IMR-90 (cell line): Measurements from ENCODE around the gene WDR70. TPM values are rescaled to one million over a fixed set of nuclear protein-coding genes. Genes with fewer than 3 reads are reported as not detected.
A peak's percentile ranks its signal among the peaks of the same experiment; 100 is the strongest.

ENCODE experiments used
- ATAC-seq: fragments of 200-7000 bp; cut with Tn5 transposase; 2 replicates; pipeline ENCODE4 v1.9.1; 2020; ENCODE audit warnings: low read depth, mild to moderate bottlenecking, moderate library complexity
- BruUV-seq: library from RNA; stranded (reverse); fragments of 400-500 nt; replicated peaks from 2 replicates; lab custom pipeline; 2021; lab: Mats Ljungman, UMichigan
- CTCF ChIA-PET: fragments of 300-600 bp; formaldehyde crosslinking; extraction: SDS; loops from one replicate; lab custom pipeline; 2021; ENCODE audit warnings: antibody characterized with exemption; lab: Yijun Ruan, JAX
- POLR2A ChIA-PET: fragments of 300-600 bp; sonication (Branson Sonifier 250); formaldehyde crosslinking; loops from one replicate; lab custom pipeline; 2022; ENCODE audit warnings: antibody characterized with exemption; ENCODE audit not compliant: unreplicated experiment; lab: Charles Lee
- DNase-seq: peaks from one replicate; pipeline ENCODE4 v3.0.0; 2013
- H2AFZ ChIP-seq: replicated peaks from 2 replicates; pipeline ENCODE3; 2013; ENCODE audit warnings: low read length, mild to moderate bottlenecking; ENCODE audit not compliant: poor library complexity
- H2AK5ac ChIP-seq: 2 replicates; pipeline ENCODE4 v1.6.1; 2013; ENCODE audit warnings: low read depth, low read length, inconsistent platforms
- H2AK9ac ChIP-seq: replicated peaks from 2 replicates; pipeline ENCODE3; 2013; ENCODE audit warnings: mild to moderate bottlenecking, low read depth, low read length, moderate library complexity; ENCODE audit not compliant: poor library complexity
- H2BK120ac ChIP-seq: 2 replicates; pipeline ENCODE4 v1.6.1; 2013; ENCODE audit warnings: low read depth, low read length, inconsistent platforms
- H2BK15ac ChIP-seq: 3 replicates; pipeline ENCODE4 v1.6.1; 2013; ENCODE audit warnings: low read depth, low read length, inconsistent platforms
- H2BK20ac ChIP-seq: 2 replicates; pipeline ENCODE4 v1.6.1; 2013; ENCODE audit warnings: low read depth, mild to moderate bottlenecking, inconsistent platforms, low read length, moderate library complexity
- H2BK5ac ChIP-seq: 2 replicates; pipeline ENCODE4 v1.6.1; 2013; ENCODE audit warnings: mild to moderate bottlenecking, low read depth, low read length, inconsistent platforms; ENCODE audit not compliant: poor library complexity, severe bottlenecking
- H3K14ac ChIP-seq: replicated peaks from 2 replicates; pipeline ENCODE4 v1.6.1; 2013; ENCODE audit warnings: low read depth, low read length, inconsistent platforms
- H3K18ac ChIP-seq: 2 replicates; pipeline ENCODE4 v1.6.1; 2013; ENCODE audit warnings: low read depth, low read length, control low read depth
- H3K23ac ChIP-seq: 2 replicates; pipeline ENCODE4 v1.6.1; 2013; ENCODE audit warnings: low read depth, low read length, inconsistent platforms
- H3K27ac ChIP-seq: 2 replicates; pipeline ENCODE4 v1.5.1; 2013; ENCODE audit warnings: mild to moderate bottlenecking, control low read depth, low read length; ENCODE audit not compliant: insufficient read depth
- H3K27me3 ChIP-seq: 2 replicates; pipeline ENCODE4 v1.6.1; 2013; ENCODE audit warnings: low read length; ENCODE audit not compliant: control insufficient read depth, insufficient read depth
- H3K36me3 ChIP-seq: 2 replicates; pipeline ENCODE4 v1.6.1; 2013; ENCODE audit warnings: low read length, mixed read lengths; ENCODE audit not compliant: control insufficient read depth, insufficient read depth
- H3K4ac ChIP-seq: 2 replicates; pipeline ENCODE4 v1.6.1; 2013; ENCODE audit warnings: low read depth, low read length, inconsistent platforms
- H3K4me1 ChIP-seq: 2 replicates; pipeline ENCODE4 v1.6.1; 2013; ENCODE audit warnings: low read length, mixed read lengths; ENCODE audit not compliant: control insufficient read depth, insufficient read depth
- H3K4me2 ChIP-seq: 2 replicates; pipeline ENCODE4 v1.6.1; 2013; ENCODE audit warnings: low read depth, mild to moderate bottlenecking, control low read depth, low read length, moderate library complexity
- H3K4me3 ChIP-seq: 2 replicates; pipeline ENCODE4 v1.5.1; 2013; ENCODE audit warnings: low read depth, mild to moderate bottlenecking, control low read depth, low read length, moderate library complexity; ENCODE audit not compliant: insufficient read depth
- H3K56ac ChIP-seq: 2 replicates; pipeline ENCODE4 v1.6.1; 2013; ENCODE audit warnings: low read length, inconsistent platforms; ENCODE audit not compliant: insufficient read depth; ENCODE audit errors: extremely low read depth
- H3K79me1 ChIP-seq, 2 experiments: 2 replicates each; pipeline ENCODE4 v1.6.1; 2013; ENCODE audit warnings: low read length in 2 of 2, inconsistent platforms in 1 of 2, low read depth in 1 of 2
- H3K9ac ChIP-seq: 2 replicates; pipeline ENCODE4 v1.6.1; 2013; ENCODE audit warnings: low read depth, low read length, control low read depth
- H3K9me1 ChIP-seq: 2 replicates; pipeline ENCODE4 v1.6.1; 2013; ENCODE audit warnings: low read length, inconsistent platforms; ENCODE audit not compliant: insufficient read depth
- H3K9me3 ChIP-seq: 2 replicates; pipeline ENCODE4 v1.6.1; 2013; ENCODE audit warnings: low read length; ENCODE audit not compliant: control insufficient read depth, insufficient read depth
- H4K20me1 ChIP-seq: 2 replicates; pipeline ENCODE4 v1.6.1; 2013; ENCODE audit warnings: low read length, inconsistent platforms; ENCODE audit not compliant: insufficient read depth
- H4K5ac ChIP-seq: 2 replicates; pipeline ENCODE4 v1.6.1; 2013; ENCODE audit warnings: mild to moderate bottlenecking, low read depth, low read length, control low read depth
- H4K8ac ChIP-seq, 2 experiments: 2 replicates each; pipeline ENCODE4 v1.6.1; 2013; ENCODE audit warnings: low read depth in 2 of 2, low read length in 2 of 2, control low read depth in 1 of 2, inconsistent platforms in 1 of 2
- H4K91ac ChIP-seq: 2 replicates; pipeline ENCODE4 v1.6.1; 2013; ENCODE audit warnings: low read depth, low read length, inconsistent platforms; ENCODE audit not compliant: insufficient read depth
- CEBPB ChIP-seq: IDR thresholded peaks from 2 replicates; pipeline ENCODE4 v1.6.1; 2012; ENCODE audit warnings: low read depth, low read length, improper control_type of control experiment
- ELK1 ChIP-seq: fragments of 150-350 bp; IDR thresholded peaks from 2 replicates; pipeline ENCODE4 v1.6.1; 2016; ENCODE audit warnings: low read depth, mild to moderate bottlenecking, low read length, moderate library complexity, borderline replicate concordance
- WGBS, 2 experiments: methylation state at CpG; one replicate each; pipeline versions ENCODE4 v1.1.5 to v1.1.7; 2013; ENCODE audit warnings: missing lambda C conversion rate in 2 of 2; ENCODE audit not compliant: insufficient read length in 1 of 2; ENCODE audit errors: extremely low coverage in 2 of 2; 5-methylcytosine and 5-hydroxymethylcytosine counted together
- dilution Hi-C: fragments of 300-500 bp; cut with HindIII; formaldehyde crosslinking; loops from one replicate; pipeline ENCODE4 v1.14.3; 2018; ENCODE audit warnings: low sequenced_read_pairs; ENCODE audit not compliant: unreplicated experiment
- in situ Hi-C: fragments of 300-500 bp; cut with MboI; formaldehyde crosslinking; loops from 3 replicates; pipeline ENCODE4 v1.14.3; 2019; ENCODE audit warnings: low sequenced_read_pairs, inconsistent platforms, mixed read lengths
- intact Hi-C: fragments of 100-400 bp; cut with micrococcal nuclease; formaldehyde crosslinking; loops from 2 replicates; pipeline ENCODE4 v1.10.0; 2022
- polyA plus RNA-seq, 3 experiments: library from polyadenylated mRNA; depleted of rRNA; stranded (reverse); fragments of >200 nt; gene quantifications; 2 replicates each; pipeline ENCODE4 v1.2.3, GENCODE V29; 2012; ENCODE audit warnings: low replicate concordance in 1 of 3
- total RNA-seq: library from RNA; depleted of rRNA; stranded (reverse); fragments of >200 nt; gene quantifications from 2 replicates; pipeline ENCODE4 v1.2.3, GENCODE V29; 2012

Gene WDR70
- total and polyA plus RNA-seq, 2 of the 4 experiments (the other 2 are of a cell fraction) = 16.7 to 29.9 TPM

- TF ChIP-seq CEBPB = peak; percentile 56; the same call in 1 of the 2 replicates
- TF ChIP-seq ELK1 = no peak
- dilution Hi-C loops (no loop called here), in situ Hi-C loops (no loop called here), intact Hi-C loops (no loop called here)
- no peak for DNase-seq
- no peaks in the 10 kb centered on the region; the same call in 1 of the 2 replicates for H3K4me1 ChIP-seq
- H3K4ac ChIP-seq = no peak overlapping the region
- H4K5ac ChIP-seq = no peak overlapping the region
- WGBS, 2 experiments = no CpG with 5 or more reads among the region's 1 CpG
- no peak overlapping the region for H2AK5ac ChIP-seq
- POLR2A ChIA-PET = no interaction called here
- no peak overlapping the region for H3K9ac ChIP-seq
- no peak overlapping the region for H3K4me3 ChIP-seq
- H3K18ac ChIP-seq = no peak overlapping the region
- H3K9me1 ChIP-seq = no peaks in the 10 kb centered on the region
- H4K91ac ChIP-seq = no peak overlapping the region
- no peak overlapping the region for H3K4me2 ChIP-seq
- no peak overlapping the region for H3K27ac ChIP-seq
- no peak overlapping the region for H3K14ac ChIP-seq
- no peak overlapping the region for H3K23ac ChIP-seq
- H3K9me3 ChIP-seq = no peaks in the 10 kb centered on the region
- H2BK120ac ChIP-seq = no peak overlapping the region
- no peak for ATAC-seq
- no peak overlapping the region for H2BK5ac ChIP-seq
- peaks cover 0 to 6% of the 10 kb centered on the region in 2 experiments; a peak in 1 of 4 replicates for H3K79me1 ChIP-seq
- H3K36me3 ChIP-seq = no peaks in the 10 kb centered on the region
- BruUV-seq = no TSS peak
- CTCF ChIA-PET = interaction anchor here (1.6 kb wide), 1 partner anchor 12 kb away, joined by 3 read pairs; no protein-coding TSS in a partner anchor
- no peak overlapping the region for H4K8ac ChIP-seq
- no peak overlapping the region for H3K56ac ChIP-seq
- H2AK9ac ChIP-seq = no peak overlapping the region
- H2BK20ac ChIP-seq = no peak overlapping the region
- no peaks in the 10 kb centered on the region for H3K27me3 ChIP-seq
- no peaks in the 10 kb centered on the region for H4K20me1 ChIP-seq
- no peak overlapping the region for H2BK15ac ChIP-seq
- no peak overlapping the region for H2AFZ ChIP-seq
Measured at GRCh38 chr5:37543216-37543615, 164.1 kb downstream of the WDR70 start.
